ENCODE results near the gene CCDC85B.
"Not testable (repeated sequence)": the region's sequence is repeated elsewhere in the genome, so short reads cannot be mapped to it uniquely, and the experiment has no call there.

CCDC85B gene

GRCh38 chr11:65890324-65891218 is at the start of gene CCDC85B:
CCDC85B (plus strand) TSS chr11:65890673; CDS start chr11:65890784, 111 bp downstream.
- peak; percentile 100 for DNase-seq

GRCh38 chr11:65842144-65842543 is 48.3 kb upstream of the CCDC85B start:
- no peak for DNase-seq

- DNase-seq, result no peak
Measured at GRCh38 chr11:65843811-65844210, 46.7 kb upstream of the CCDC85B start.

GRCh38 chr11:65844231-65844872 is 46.1 kb upstream of the CCDC85B start:
- DNase-seq, result no peak

- DNase-seq, result no peak
Measured at GRCh38 chr11:65847746-65848145, 42.7 kb upstream of the CCDC85B start.

- DNase-seq, result not testable (repeated sequence)
Measured at GRCh38 chr11:65848693-65849092, 41.8 kb upstream of the CCDC85B start.

GRCh38 chr11:65849366-65849765 is 41.1 kb upstream of the CCDC85B start:
- no peak for DNase-seq

GRCh38 chr11:65849771-65850216 is 40.7 kb upstream of the CCDC85B start:
- no peak for DNase-seq

- no peak for DNase-seq
Measured at GRCh38 chr11:65850217-65851082, 40.0 kb upstream of the CCDC85B start.

GRCh38 chr11:65851083-65851579 is 39.3 kb upstream of the CCDC85B start:
- DNase-seq, result peak; percentile 59

- no peak for DNase-seq
Measured at GRCh38 chr11:65851811-65852507, 38.5 kb upstream of the CCDC85B start.

GRCh38 chr11:65852508-65853245 is 37.8 kb upstream of the CCDC85B start:
- no peak for DNase-seq

GRCh38 chr11:65853246-65853979 is 37.1 kb upstream of the CCDC85B start:
- no peak for DNase-seq

GRCh38 chr11:65854161-65854592 is 36.3 kb upstream of the CCDC85B start:
- no peak for DNase-seq

GRCh38 chr11:65854852-65855837 is 35.3 kb upstream of the CCDC85B start:
- no peak for DNase-seq

- DNase-seq, result no peak
Measured at GRCh38 chr11:65855927-65856363, 34.5 kb upstream of the CCDC85B start.

GRCh38 chr11:65856689-65857499 is 33.6 kb upstream of the CCDC85B start:
- peak; percentile 88 for DNase-seq

- DNase-seq, result no peak
Measured at GRCh38 chr11:65857500-65857852, 33.0 kb upstream of the CCDC85B start.
